NT2/D1 (cell line): ENCODE data around the gene RNLS.

ENCODE experiments used
- SUZ12 ChIP-seq: IDR thresholded peaks from 2 replicates; pipeline ENCODE4 v1.6.1; 2011; ENCODE audit not compliant: insufficient read length, insufficient read depth; ENCODE audit errors: extremely low read depth
- ZNF274 ChIP-seq: IDR thresholded peaks from 2 replicates; pipeline ENCODE4 v1.6.1; 2011; ENCODE audit warnings: mild to moderate bottlenecking, low read depth, low read length

DNA sequence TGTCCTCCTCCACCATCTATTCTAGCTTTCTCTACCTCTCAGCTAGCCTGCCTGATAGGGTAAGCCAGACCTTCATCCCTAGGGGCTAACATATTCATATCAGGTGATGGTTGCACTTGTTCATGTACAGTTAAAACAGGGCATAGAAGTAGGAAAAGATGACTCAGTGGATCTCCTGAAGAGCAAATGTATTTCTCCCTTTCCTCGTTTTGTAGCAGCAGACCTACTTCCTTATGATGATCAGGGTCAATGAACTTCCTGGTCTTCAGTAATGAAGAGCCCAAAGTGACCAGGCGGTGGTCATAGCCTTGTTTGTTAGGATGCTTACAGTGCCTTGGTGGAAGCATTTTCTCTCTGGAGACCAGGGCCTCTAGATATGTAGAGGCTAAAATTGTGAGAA lies 9.8 kb upstream of the RNLS start:
- TF ChIP-seq ZNF274 = no peak
- no peak for TF ChIP-seq SUZ12
